Measurements from ENCODE around the gene COLEC11.
"Not testable (repeated sequence)": the region's sequence is repeated elsewhere in the genome, so short reads cannot be mapped to it uniquely, and the experiment has no call there.

COLEC11 gene

DNA sequence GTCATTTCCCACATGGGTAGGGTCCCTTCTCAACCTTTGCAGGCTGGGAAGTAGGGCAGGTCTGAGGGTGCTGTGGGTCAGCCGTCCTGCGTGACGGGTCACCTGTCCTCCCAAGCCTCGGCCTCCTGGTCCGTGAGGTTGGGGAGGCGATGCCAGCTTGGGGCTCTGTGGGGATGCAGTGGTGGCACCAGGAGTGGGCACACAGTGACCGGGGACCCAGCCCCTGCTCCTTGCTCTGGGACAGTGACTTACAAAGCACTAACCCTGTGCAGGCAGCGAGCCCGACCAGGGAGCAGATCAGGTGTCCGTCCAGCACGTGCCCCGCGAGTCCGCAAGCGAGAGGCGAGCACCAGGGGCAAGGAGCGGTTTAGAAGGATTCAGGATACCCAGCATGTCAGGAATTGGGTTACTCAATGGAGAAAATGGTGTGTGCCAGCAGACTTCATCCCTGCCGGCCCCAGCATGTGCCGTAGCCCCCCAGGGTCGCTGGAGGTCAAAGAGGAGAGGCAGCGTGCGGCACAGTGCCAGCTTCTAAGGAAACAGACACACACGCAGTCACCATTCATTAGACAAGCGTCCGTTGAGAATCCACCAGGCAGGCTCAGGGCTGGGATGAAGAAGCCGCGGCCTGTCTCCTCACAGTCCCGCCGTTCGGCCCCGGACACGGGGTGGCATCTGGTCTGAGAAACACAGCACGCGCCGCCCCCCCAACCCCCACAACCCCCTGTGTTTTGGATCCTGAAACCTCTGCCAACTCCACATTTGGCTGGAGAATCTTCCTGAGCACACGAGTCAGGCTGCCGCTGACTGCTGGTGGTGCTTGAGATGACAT is 11.7 kb downstream of the COLEC11 start:
- no peaks in the 10 kb centered on the region for H3K36me3 ChIP-seq (ENCODE audit: insufficient read depth, low read length)
- H3K4me1 ChIP-seq (ENCODE audit: insufficient read depth, low read length): no peaks in the 10 kb centered on the region
- no peaks in the 10 kb centered on the region for H3K9me3 ChIP-seq (ENCODE audit: insufficient read depth, low read length, severe bottlenecking)
- no peaks in the 10 kb centered on the region for H3K79me2 ChIP-seq (ENCODE audit: insufficient read depth, low read length)
- H3K27ac ChIP-seq (ENCODE audit: low read length): no peak overlapping the region
- no peak overlapping the region for H3K4me2 ChIP-seq (ENCODE audit: insufficient read depth, low read length)
- no peaks in the 10 kb centered on the region for H3K27me3 ChIP-seq (ENCODE audit: insufficient read depth, low read length, poor library complexity)
- H3K4me3 ChIP-seq (ENCODE audit: low read depth in 1 of 2, low read length in 2 of 2): no peak overlapping the region
- TF ChIP-seq CTCF (IDR thresholded peaks at IDR 0.05; ENCODE audit: borderline replicate concordance, extremely low read depth, low read length, poor library complexity, severe bottlenecking): no peak
- no peak for TF ChIP-seq EZH2 (IDR thresholded peaks at IDR 0.05; ENCODE audit: borderline replicate concordance, low read depth, low read length, severe bottlenecking)
- ATAC-seq (ENCODE audit: insufficient read depth, low read depth) (no peak), DNase-seq (no peak)
- no peaks in the 10 kb centered on the region for H4K20me1 ChIP-seq (ENCODE audit: insufficient read depth, low read length)
- no peak overlapping the region for H2AFZ ChIP-seq (ENCODE audit: low read depth, low read length)
- no peak overlapping the region for H3K9ac ChIP-seq (ENCODE audit: low read depth, low read length)

GRCh38 chr2:3608373-3609278 is 13.7 kb downstream of the COLEC11 start:
- Histone ChIP-seq H4K20me1 (ENCODE audit: insufficient read depth, low read length) (no peaks in the 10 kb centered on the region), H3K4me1 (ENCODE audit: insufficient read depth, low read length) (no peaks in the 10 kb centered on the region), H3K9me3 (ENCODE audit: insufficient read depth, low read length, severe bottlenecking) (peaks cover 2% of the 10 kb centered on the region), H3K79me2 (ENCODE audit: insufficient read depth, low read length) (no peaks in the 10 kb centered on the region), H3K27ac (ENCODE audit: low read length) (no peak overlapping the region), H2AFZ (ENCODE audit: low read depth, low read length) (no peak overlapping the region), H3K9ac (ENCODE audit: low read depth, low read length) (no peak overlapping the region), H3K4me3 (ENCODE audit: low read depth in 1 of 2, low read length in 2 of 2) (no peak overlapping the region), H3K27me3 (ENCODE audit: insufficient read depth, low read length, poor library complexity) (no peaks in the 10 kb centered on the region), H3K36me3 (ENCODE audit: insufficient read depth, low read length) (no peaks in the 10 kb centered on the region), H3K4me2 (ENCODE audit: insufficient read depth, low read length) (no peak overlapping the region)
- DNase-seq (no peak), ATAC-seq (ENCODE audit: insufficient read depth, low read depth) (no peak)
- TF ChIP-seq EZH2 (IDR thresholded peaks at IDR 0.05; ENCODE audit: borderline replicate concordance, low read depth, low read length, severe bottlenecking) (no peak), CTCF (IDR thresholded peaks at IDR 0.05; ENCODE audit: borderline replicate concordance, extremely low read depth, low read length, poor library complexity, severe bottlenecking) (no peak)

DNA sequence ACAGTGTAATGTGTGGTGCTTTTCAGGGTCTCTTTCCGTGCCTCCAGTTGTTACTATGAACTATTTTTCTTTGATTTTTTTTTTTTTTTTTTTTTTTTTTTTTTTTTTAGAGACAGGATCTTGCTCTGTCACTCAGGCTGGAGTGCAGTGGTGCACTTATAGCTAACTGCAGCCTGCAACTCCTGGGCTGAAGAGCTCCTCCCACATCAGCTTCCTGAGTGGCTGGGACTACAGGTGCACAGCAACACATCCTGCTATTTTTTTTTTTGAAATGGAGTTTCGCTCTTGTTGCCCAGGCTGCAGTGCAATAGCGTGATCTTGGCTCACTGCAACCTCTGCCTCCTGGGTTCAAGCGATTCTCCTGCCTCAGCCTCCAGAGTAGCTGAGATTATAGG is 14.4 kb downstream of the COLEC11 start:
- H4K20me1 ChIP-seq (ENCODE audit: insufficient read depth, low read length); H2AFZ ChIP-seq (ENCODE audit: low read depth, low read length); H3K9ac ChIP-seq (ENCODE audit: low read depth, low read length); H3K36me3 ChIP-seq (ENCODE audit: insufficient read depth, low read length); H3K4me3 ChIP-seq (ENCODE audit: low read depth in 1 of 2, low read length in 2 of 2); H3K79me2 ChIP-seq (ENCODE audit: insufficient read depth, low read length); H3K4me1 ChIP-seq (ENCODE audit: insufficient read depth, low read length); H3K27ac ChIP-seq (ENCODE audit: low read length); H3K4me2 ChIP-seq (ENCODE audit: insufficient read depth, low read length); H3K27me3 ChIP-seq (ENCODE audit: insufficient read depth, low read length, poor library complexity); H3K9me3 ChIP-seq (ENCODE audit: insufficient read depth, low read length, severe bottlenecking): not testable (repeated sequence)
- ATAC-seq (ENCODE audit: insufficient read depth, low read depth) (peak; percentile 72), DNase-seq (peak; percentile 32)

DNA sequence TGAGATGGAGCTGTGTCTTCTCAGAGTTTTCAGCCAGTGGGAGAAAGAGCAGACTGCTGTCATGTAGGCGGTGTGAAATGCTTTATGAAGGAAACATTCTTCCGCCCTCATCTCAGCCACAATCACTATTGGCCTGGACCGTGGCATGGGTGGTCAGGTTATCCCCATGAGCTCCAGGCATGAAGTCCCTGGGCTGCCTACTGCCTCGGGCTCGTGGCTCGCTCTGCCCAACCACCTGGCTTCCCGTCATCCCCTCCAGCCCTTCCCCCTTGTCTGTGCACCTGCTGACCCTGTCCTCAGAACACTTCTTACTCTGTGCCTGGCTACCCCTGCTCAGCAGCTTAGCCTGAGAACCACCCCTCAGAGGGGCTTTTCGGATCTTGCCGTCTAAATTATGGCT is 15.5 kb downstream of the COLEC11 start:
- Histone ChIP-seq H3K4me2 (ENCODE audit: insufficient read depth, low read length) (no peak overlapping the region), H2AFZ (ENCODE audit: low read depth, low read length) (no peak overlapping the region), H3K9ac (ENCODE audit: low read depth, low read length) (no peak overlapping the region), H3K27me3 (ENCODE audit: insufficient read depth, low read length, poor library complexity) (no peaks in the 10 kb centered on the region), H3K4me1 (ENCODE audit: insufficient read depth, low read length) (no peaks in the 10 kb centered on the region), H4K20me1 (ENCODE audit: insufficient read depth, low read length) (no peaks in the 10 kb centered on the region), H3K79me2 (ENCODE audit: insufficient read depth, low read length) (no peaks in the 10 kb centered on the region), H3K9me3 (ENCODE audit: insufficient read depth, low read length, severe bottlenecking) (peaks cover 3% of the 10 kb centered on the region), H3K4me3 (ENCODE audit: low read depth in 1 of 2, low read length in 2 of 2) (no peak overlapping the region), H3K27ac (ENCODE audit: low read length) (no peak overlapping the region), H3K36me3 (ENCODE audit: insufficient read depth, low read length) (no peaks in the 10 kb centered on the region)
- no peak for ATAC-seq (ENCODE audit: insufficient read depth, low read depth)
- DNase-seq: no peak
- TF ChIP-seq CTCF (IDR thresholded peaks at IDR 0.05; ENCODE audit: borderline replicate concordance, extremely low read depth, low read length, poor library complexity, severe bottlenecking) (no peak), EZH2 (IDR thresholded peaks at IDR 0.05; ENCODE audit: borderline replicate concordance, low read depth, low read length, severe bottlenecking) (no peak)

Data from DND-41 (cell line).